K562 (cell line): Measurements from ENCODE around the gene DIAPH3. TPM values are rescaled to one million over a fixed set of nuclear protein-coding genes. Genes with fewer than 3 reads are reported as not detected.

Experiments
- E2F3 ChIP-seq: fragments of 250-450 bp; sonication (Bioruptor Pico); IDR thresholded peaks from 2 replicates; pipeline ENCODE4 v1.4.0; 2020; ENCODE audit warnings: mild to moderate bottlenecking
- HOMEZ ChIP-seq: fragments of 250-450 bp; sonication (Bioruptor Pico); IDR thresholded peaks from 2 replicates; pipeline ENCODE4 v1.4.0; 2020; ENCODE audit warnings: mild to moderate bottlenecking, moderate library complexity
- IFI16 ChIP-seq: fragments of 250-450 bp; sonication (Bioruptor Pico); IDR thresholded peaks from 2 replicates; pipeline ENCODE4 v2.1.2; 2022; ENCODE audit warnings: mild to moderate bottlenecking, inconsistent platforms
- NKRF ChIP-seq: fragments of 450-650 bp; IDR thresholded peaks from 2 replicates; pipeline ENCODE4 v1.6.1; 2016; ENCODE audit warnings: borderline replicate concordance
- SPI1 ChIP-seq: IDR thresholded peaks from 2 replicates; pipeline ENCODE4 v1.6.1; 2011; ENCODE audit warnings: low read depth, low read length, control low read depth, borderline replicate concordance
- USF2 ChIP-seq: sonication (generic); formaldehyde crosslinking; IDR thresholded peaks from 2 replicates; pipeline ENCODE4 v1.5.0; 2020; ENCODE audit warnings: missing genetic modification reagents
- ZNF232 ChIP-seq: sonication (generic); formaldehyde crosslinking; IDR thresholded peaks from 2 replicates; pipeline ENCODE4 v1.8.0; 2022; ENCODE audit warnings: mild to moderate bottlenecking, missing genetic modification reagents
- ZNF318 ChIP-seq, 2 experiments: fragments of 450-650 bp; IDR thresholded peaks; 2 replicates each; pipeline ENCODE4 v1.6.1; 2016; ENCODE audit warnings: mild to moderate bottlenecking in 2 of 2, borderline replicate concordance in 1 of 2, low read depth in 1 of 2, moderate library complexity in 1 of 2
- ZNF395 ChIP-seq: fragments of 200-800 bp; sonication (Bioruptor generic); IDR thresholded peaks from 2 replicates; pipeline ENCODE4 v1.6.1; 2017; ENCODE audit warnings: missing genetic modification characterization, missing compliant biosample characterization
- ZNF695 ChIP-seq: fragments of 450-650 bp; formaldehyde crosslinking; IDR thresholded peaks from 2 replicates; pipeline ENCODE4 v1.4.0; 2020; ENCODE audit warnings: mild to moderate bottlenecking, moderate library complexity
- polyA plus RNA-seq, 8 experiments: library from polyadenylated mRNA; depleted of rRNA in 4 of 8; stranded (reverse) in 5 of 8; unstranded in 3 of 8; fragments of >200 nt; fragmentation: Nextera tagmentation in 2 of 8; fragmentation: Illumina TruSeq in 1 of 8; extraction: Ambion mirVana in 2 of 8; extraction: Trizol in 1 of 8; gene quantifications; 2 replicates each; pipeline versions ENCODE4 v1.2.1 to v1.2.3, GENCODE V29; 2011 to 2014; ENCODE audit warnings: inconsistent platforms in 1 of 8, missing spikeins in 1 of 8
- total RNA-seq, 7 experiments: library from RNA; depleted of rRNA in 6 of 7; stranded (reverse); fragments of >200 nt in 6 of 7; fragmentation: Illumina TruSeq in 2 of 7; extraction: Trizol in 2 of 7; gene quantifications; 2 replicates each; pipeline versions ENCODE4 v1.2.1 to v1.2.3, GENCODE V29; 2011 to 2021; ENCODE audit warnings: low replicate concordance in 1 of 7

DIAPH3 gene
- total and polyA plus RNA-seq, 9 of the 15 experiments (the other 6 are each of a cell fraction or from before 2014, with no cell fraction given), result 9.0 to 18.7 (median 14.7) TPM

GRCh38 chr13:60163478-60164233, at the start of gene DIAPH3 (continued):
- no peak for TF ChIP-seq USF2
- TF ChIP-seq SPI1, result 0 out of 2 replicates have a peak, but pooled peaks have one; percentile 5
- peak; percentile 73; the same call in 1 of the 2 replicates for TF ChIP-seq NKRF
- TF ChIP-seq E2F3 (CRISPR knock-in tag), result no peak
- TF ChIP-seq ZNF695 (CRISPR knock-in tag), result no peak
- no peak for TF ChIP-seq HOMEZ (CRISPR knock-in tag)
- no peak for TF ChIP-seq ZNF318 (IDR thresholded peaks at IDR 0.05; ENCODE audit: borderline replicate concordance in 1 of 2, low read depth in 1 of 2)
- TF ChIP-seq ZNF395, result no peak
- no peak for TF ChIP-seq ZNF232 (CRISPR knock-in tag)
- TF ChIP-seq IFI16, result no peak
